Islet precursor cell (in vitro differentiated cells): ENCODE measurements around the gene SLC5A5.
A peak's percentile ranks its signal among the peaks of the same experiment; 100 is the strongest.

Experiments
- DNase-seq: peaks from one replicate; pipeline ENCODE4 v3.0.0-alpha.2; 2018

Gene SLC5A5

DNA sequence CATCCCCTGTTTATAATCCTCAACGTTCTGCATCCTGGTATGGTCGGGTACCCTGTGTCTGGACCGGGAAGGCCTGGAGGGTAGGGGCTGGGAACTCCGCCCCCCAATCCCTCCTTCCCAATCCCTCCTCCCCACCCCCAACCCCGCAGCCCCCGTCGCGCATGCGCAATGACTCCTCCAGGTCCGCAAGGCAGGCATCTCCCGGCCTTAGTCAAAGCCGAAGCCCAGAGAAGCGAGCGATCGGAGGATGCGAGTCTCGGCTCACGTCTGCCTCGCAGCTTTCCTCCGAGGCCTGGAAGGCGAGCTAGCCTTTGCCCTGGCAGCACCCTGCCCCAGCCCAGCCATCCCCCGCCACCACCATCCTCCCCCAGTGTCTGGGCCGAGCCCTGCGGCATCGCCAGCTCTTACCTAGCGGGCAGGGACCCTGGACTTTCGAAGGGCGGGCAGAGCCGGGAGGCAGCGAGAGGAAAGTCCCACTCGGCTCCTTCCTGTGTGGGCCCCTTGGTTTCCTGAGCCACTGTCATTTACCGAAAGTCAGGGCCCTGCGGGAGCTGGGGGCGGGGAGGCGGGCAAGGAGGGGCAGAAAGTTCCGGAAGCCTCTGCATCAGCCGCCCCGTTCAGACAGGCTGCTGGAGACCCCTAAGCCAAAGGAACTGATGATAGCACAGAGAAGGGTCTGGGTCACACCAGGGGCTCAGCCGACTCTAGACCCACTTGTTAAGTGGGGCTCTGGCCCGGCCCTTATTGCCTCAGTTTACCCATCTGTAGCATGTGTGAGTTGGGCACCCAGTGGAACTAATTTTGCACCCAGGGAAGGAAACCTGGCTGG is 24.0 kb upstream of the SLC5A5 start, which contains the start of gene JAK3:
JAK3 (minus strand) TSS at position 445 of the 829 bp plus-strand sequence. CDS start 3,565 bp downstream, outside the sequence.
- DNase-seq: peak; percentile 93

DNA sequence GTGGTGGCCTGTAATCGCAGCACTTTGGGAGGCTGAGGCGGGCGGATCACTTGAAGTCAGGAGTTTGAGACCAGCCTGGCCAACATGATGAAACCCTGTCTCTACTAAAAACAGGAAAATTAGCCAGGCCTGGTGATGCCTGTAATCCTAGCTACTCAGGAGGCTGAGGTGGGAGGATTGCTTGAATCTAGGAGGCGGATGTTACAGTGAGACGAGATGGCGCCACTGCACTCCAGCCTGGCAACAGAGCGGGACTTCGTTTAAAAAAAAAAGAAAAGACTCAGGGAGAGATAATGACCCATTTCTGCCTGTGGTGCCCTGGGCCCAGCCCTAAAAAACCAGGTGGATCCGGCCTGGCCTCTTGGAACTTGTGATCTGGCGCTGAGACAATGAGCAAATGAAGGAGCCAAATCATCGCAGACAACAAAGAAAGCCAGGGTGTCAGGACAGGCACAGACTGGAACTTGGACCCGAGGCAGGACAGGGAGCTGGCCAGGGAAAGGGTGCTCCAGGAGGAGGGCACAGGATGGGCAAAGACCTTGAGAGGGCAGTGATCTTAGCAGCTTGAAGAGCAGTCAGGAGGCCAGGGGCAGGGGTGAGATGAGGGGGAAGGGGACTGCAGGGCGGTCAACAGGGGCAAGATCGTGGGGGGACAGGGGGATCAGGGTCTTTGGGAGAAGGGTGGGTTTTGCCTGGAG is 23.0 kb upstream of the SLC5A5 start:
- no peak for DNase-seq

DNA sequence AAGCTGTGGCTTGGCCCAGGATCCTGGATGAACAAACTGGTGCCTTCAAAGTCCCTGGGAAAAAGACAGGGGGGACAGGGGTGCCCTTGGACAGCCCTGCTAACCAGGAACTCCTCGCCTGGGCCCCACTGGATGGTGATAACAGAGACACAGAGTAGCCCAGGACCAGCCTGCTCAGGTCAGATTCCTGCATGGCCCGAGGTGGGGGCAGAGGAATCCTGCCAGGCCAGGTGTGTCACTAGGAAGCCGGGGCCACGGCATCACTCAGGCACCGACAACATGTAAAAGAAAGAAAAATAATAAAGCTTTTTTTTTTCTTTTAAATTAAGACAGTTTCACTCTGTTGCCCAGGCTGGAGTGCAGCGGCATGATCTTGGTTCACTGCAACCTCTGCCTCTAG is 17.7 kb upstream of the SLC5A5 start:
- DNase-seq: peak; percentile 45

DNA sequence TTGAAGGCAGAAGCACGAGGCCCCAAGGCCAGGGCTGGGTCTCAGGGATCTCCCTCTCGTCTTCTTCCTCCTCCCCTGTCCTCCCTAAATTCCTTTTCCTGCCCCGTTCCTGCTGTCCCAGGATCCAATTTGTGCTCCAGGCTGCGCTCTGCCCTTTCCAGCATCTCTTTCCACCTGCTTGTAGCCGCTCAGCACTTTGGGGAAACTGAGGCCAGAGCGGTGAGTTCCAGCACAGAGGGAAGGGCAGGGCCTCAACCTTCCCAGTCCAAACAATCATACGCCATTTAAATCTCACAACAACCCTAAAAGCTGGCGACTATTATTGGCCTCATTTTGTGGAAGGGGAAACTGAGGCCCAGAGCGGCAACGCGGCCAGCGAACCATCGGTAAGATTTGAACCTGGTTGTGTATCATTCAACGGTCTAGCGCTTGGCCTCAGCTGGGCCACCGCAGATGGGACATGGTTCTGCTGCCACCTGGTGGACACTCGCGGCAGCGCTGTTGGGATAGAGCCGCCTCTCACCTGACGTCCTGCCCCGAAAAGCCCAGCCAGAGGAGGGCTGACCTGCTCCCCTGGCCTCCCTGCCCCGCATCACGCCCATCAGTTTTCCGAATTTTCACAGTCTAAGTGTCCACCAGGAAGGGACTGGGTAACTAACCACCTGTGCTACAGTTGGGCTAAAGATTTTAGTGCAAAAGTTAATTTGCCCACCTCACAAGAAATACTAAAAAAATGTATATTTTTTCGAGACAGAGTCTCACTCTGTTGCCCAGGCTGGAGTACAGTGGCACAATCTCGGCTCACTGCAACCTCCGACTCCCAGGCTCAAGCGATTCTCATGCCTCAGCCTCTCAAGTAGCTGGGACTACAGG is 16.2 kb upstream of the SLC5A5 start:
- DNase-seq: peak; percentile 90

DNA sequence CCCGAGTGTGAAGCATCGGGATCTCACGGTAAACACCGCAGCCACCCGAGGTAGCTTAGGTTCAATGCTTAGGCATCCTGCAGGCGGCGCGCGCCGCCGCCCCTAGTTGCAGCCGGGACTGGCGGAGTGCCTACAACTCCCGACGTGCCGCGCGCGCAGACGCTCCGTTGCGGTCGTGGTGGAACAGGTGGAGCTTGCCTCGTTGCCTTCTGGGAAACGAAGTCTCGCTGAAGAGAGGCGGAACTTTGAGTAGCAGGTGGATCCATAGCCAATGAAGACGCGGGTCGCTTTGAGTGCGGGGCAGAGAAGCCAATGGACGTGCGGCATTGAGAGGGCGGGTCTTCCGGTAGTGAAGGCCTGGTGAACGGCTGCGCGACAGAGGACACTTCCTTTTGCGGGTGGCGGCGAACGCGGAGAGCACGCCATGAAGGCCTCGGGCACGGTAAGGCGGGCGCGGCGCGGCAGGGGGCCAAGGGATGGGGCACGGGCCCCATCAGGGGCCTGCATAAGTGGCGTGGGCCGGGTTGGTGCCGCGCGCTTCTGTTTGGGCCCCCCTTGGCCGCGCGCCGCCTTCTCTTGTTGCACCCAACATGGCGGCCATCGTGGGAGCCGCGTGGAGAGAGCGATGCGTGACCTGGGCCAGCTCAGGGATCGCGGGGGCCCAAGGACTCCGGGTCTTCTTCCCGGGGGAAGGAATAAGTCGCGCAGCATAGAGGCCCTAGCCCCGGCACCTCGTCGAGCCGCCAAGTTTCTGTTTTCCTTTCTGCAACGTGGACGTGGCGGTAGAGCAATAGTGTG is 12.0 kb upstream of the SLC5A5 start, which contains the start of gene RPL18A:
RPL18A (plus strand) TSS at position 378 of the 798 bp plus-strand sequence; CDS start at position 425, 47 bp downstream.
- peak; percentile 100 for DNase-seq

DNA sequence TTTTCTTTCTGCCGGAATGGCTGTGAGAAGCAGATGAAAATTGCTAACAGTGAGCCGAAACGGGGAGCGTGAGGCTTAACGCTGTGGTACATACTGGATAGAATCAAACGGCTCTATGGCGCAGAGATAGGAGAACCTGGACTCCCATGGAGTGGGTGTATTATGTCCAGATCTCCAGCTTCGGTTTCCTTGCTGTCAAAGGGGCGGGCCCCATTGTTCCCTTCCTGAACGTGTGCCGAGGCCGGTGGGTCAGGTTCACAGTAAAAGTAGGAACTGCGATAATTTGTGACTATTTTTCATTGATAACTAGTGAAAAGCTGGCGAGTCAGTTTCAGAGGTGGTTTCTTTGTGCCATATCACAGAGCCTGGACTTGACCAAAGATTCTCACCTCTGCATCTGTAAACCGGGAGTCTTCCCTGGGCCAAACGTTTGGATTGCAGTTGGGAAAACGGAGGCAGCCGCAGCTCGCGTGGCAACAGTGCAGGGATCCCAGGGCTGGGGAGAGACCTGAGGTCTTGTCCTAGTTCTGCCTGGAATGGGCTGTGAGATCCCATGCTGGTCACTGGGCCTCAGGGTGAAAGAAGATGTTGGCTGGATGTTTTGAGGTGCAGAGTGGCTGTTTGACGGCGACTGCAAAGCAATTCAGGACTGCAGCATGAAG is 11.3 kb upstream of the SLC5A5 start:
- peak; percentile 35 for DNase-seq

DNA sequence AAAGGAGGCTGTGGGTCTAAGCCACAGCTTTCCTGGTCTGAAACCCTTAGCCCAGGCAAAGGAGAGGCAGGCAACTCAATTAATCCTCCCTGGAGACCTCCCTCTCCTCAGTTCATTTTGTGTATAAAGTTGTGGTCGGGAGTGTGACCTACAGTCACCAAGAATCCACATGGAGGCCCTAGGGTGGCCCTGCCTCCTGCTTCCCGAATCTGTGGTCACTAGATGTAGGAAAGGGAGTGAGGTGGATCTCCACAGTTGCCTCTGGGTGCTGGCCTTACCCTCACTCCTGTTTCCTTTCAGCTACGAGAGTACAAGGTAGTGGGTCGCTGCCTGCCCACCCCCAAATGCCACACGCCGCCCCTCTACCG is 10.8 kb upstream of the SLC5A5 start:
- peak; percentile 25 for DNase-seq

DNA sequence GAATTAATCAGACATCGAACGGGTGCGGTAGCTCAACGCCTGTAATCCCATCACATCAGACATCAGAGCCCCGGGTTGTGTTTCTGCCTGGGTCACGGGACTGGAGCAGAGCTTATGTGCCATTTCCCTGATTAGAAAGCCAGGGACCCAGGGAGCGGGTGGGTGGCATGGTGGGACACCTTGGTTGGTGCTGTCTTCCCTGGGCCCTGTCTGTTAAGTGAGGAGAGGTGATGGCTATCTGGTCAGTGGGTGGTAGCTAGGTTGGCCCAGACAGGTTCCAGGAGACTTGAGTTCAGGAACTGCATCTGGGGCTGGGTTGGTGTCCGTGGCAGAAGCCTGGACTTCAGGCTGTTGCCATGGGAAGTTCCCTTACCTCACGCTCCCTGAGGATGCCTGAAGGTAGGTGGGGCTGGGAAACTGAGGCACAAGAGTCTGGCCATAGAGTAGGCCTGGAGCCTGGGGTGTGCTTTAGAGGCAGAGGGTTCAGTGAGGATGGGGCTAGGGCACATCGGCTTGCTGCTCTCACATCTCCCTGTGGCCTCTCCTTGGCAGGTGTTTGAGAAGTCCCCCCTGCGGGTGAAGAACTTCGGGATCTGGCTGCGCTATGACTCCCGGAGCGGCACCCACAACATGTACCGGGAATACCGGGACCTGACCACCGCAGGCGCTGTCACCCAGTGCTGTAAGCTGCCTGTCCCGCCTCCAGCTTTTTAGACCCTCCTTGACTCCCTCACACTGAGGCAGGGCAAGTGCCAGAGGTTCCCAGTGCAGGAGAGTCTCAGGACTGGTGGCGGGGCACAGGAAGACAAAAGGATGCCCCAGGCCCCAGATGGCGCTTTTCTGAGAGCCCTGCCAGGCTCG is 10.0 kb upstream of the SLC5A5 start:
- DNase-seq: peak; percentile 38

DNA sequence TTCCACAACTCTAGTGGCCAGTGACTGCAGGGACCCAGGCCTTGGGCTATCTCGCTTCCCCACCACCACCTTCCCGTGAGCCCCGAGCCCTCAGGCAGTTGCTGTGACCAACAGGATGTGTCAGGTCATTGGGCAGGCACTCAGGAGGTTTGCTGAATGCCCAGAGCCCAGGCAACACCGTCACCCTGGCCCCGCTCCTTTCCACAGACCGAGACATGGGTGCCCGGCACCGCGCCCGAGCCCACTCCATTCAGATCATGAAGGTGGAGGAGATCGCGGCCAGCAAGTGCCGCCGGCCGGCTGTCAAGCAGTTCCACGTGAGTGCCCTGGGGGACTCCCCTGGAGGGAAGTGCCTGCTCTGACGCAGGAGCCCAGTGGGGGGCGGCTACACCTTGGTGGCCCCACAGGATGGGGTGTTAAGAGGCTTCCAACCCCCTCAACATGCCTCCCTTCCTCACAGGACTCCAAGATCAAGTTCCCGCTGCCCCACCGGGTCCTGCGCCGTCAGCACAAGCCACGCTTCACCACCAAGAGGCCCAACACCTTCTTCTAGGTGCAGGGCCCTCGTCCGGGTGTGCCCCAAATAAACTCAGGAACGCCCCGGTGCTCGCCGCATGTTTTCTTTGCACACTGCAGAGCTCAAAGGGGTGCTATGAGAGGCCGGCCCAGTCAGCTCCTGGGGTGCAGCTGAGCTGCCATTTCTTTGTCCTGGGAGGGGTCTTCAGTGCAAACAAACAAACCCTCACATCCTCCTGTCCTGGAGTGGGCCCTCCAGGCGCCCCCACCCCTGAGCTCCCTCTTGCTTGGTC is 8.8 kb upstream of the SLC5A5 start:
- DNase-seq: no peak

DNA sequence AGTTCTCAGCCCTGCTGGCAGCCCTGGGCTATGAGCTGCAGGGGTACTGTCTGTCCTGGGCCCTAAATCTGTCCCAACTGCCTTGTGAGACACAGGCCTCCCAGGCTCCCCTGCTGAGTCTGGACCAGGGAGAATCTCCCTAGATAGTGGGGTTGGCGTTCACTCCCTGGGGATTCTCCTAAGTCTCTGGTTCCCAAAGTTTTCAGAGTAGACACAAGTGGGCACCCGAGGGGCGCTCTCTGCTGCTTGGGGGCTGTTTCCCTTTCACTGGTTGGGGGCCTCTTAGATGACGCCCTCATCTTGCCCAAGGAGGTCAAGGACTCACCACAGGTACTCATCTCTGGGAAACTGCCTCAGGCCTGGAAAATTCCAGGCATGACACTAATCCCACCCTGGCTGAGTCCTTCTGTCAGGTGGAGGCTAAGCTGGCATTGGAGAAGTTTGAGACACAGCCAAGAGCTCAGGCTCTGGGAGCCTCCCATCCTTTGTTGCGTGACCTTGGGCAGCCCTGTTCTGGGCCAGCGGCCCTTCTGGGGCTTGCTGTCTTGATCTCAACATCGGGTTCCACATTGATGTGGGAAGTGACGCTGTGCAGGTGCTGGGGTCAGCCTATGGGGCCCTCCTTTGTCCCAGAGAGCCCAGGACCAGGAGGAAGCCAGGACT is 8.1 kb upstream of the SLC5A5 start:
- DNase-seq: no peak

DNA sequence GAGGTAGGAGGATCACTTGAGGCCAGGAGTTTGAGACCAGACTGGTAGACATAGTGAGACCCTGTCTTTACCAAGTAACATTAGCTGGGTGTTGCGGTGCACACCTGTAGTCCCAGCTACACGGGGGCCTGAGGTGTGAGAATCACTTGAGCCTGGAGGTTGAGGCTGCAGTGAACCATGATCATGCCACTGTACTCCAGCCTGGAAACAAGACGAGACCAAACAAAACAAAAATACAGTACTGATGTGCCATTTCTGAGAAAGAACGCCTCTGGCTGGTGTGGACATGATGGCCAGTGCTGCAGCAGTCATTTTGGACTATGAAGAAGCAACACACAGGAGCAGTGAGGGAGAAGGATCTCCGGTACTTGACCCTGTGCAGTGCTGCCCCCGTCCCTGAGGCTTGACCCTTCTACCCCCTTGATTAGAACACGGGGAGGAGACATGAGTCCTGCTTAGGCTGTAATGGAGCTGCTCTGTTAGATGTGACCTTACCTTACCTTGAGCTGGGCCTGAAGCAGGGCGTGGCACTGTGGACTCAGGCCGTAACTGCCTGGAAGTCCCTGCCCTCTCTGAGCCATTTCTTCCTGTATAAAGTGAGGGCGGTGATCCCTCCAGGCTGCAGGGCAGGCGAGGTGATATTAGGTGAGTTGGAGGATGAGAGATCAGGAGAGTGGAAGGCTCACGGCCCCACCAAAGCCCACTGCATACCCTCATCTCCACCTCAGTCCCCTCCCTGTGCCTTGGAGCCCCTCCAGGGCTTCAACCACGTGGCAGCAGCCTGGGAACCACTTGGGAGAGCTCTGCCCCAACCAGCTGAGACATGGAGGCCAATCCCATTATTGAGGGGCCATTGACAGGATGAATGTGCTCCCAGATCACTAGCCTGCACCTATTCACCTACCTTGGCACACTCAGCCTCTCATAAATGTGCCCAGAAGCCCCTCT is 6.1 kb upstream of the SLC5A5 start:
- no peak for DNase-seq

DNA sequence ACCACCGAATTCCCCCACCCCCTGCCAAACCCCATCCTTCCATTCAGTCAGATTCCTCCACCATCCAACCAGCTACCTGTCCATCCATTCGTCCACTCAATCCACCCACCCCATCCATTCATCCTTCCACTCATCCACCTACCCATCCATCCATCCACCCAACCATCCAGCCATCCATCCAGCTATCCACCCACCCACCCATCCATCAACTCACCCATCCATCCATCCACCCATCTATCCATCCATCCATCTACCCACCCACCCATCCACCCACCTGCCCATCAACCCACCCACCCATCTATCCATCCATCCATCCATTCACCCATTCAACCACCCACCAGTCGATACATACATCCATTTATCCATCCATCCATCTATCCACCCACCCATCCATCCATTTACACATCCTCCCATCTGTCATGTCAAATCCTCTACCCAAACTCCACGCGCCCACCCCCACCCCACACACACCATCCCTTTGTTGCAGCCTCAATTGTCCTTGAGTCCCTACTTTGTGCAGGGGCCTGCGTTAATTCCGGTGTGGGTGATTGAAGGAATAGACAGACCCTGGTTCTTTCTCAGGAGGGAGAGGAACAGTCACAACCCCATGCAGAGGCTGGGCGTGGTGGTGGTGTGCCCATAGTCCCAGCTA is 5.3 kb upstream of the SLC5A5 start:
- no peak for DNase-seq

DNA sequence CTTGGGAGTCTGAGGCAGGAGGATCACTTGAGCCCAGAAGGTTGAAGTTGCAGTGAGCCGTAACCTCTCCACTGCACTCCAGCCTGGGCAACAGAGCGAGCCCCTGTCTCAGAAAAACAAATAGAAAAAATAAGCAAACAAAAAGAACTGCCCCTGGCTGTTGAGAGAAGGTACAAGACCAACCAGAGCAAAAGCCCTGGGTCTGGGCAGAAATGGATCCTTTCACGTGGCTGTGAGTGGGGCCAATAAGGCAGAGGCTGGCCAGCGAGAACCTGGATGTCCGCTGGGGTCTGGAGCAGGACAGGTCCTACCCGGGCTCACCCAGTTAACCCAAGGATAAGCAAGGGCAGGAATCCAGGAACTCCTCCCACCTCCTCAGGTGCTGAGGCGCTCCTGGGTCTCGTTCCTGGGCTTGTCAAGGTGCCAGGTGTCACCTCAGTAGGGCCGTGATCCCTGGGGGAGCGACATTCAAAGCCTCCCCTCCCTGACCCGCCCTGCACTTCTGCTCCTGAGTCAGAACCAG is 4.7 kb upstream of the SLC5A5 start:
- no peak for DNase-seq

DNA sequence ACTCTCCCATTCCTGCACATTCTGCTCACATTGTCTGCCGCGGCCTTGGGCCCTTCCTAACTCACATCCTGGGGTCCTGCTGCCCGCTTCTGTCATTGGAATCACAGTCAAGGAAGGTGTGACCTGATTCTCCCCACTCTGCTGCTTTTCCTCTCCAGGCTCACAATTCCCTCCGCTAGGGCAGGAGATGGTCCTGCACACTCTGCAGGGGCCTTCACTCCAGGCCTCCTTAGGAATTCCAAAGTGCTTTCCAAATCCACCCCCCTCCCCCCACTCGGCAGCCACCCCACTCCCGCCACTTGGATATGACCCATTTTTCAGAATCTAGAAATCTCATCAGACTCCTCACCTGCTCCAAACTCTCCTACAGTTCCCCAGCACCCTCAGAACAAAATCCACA is 3.1 kb upstream of the SLC5A5 start:
- DNase-seq: no peak

DNA sequence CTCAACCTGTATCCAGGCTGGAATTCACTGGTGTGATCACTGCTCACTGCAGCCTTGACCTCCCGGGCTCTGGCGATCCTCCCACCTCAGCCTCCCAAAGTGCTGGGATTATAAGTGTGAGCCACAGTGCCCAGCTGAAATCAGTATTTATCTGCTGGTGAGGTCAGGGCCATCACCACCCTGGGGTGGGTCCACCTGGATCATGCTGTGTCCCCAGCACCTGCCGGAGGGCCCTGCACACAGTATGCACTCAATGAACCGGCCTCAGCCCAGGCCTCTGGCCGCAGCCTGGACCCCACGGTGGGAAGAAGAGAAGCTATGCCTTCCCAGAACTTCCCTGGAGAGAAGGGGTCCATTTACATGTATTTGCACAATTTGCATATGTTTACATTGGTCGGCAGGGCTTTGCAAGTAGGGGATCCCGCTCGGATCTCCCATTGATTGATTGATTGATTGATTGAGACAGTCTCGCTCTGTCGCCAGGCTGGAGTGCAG is 2.6 kb upstream of the SLC5A5 start:
- DNase-seq: no peak

DNA sequence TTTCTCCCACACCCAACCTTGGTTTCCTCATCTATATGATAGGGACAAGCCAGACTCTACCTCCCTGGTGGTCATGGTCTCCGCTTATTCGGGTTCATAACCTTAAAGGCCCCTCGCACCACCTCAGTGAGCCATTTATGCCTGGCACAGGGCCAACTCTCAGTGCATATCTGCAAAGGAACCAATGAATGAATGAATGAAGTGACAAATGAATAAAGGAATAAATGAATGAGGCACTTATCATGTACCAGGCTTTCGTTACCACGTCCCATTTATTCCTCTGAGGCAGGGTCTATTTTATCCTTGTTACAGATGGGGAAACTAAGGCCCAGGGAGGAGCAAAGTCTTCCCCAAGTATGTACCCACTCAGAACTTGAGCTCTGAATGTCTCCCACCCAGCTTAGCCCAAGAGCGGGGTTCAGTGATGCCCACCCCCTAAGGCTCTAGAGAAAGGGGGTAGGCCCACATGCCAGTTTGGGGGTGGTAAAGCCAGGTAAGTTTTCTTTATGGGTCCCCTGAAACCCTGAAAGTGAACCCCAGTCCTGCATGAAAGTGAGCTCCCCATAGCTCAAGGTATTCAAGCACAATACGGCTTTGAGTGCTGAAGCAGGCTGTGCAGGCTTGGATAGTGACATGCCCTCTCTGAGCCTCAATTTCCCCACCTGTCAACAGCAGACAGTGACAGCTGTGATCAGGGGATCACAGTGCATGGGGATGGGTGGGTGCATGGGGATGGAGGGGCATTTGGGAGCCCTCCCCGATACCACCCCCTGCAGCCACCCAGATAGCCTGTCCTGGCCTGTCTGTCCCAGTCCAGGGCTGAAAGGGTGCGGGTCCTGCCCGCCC is 490 bp upstream of the SLC5A5 start:
- no peak for DNase-seq
